GM12872 (cell line): ENCODE measurements around the gene SGTA.
A peak's percentile ranks its signal among the peaks of the same experiment; 100 is the strongest.

Source experiments
- TF ChIP-seq, protein P1 (sequence below): IDR thresholded peaks from 3 replicates; pipeline ENCODE4 v1.5.1; 2011; ENCODE audit warnings: low read depth, mild to moderate bottlenecking, low read length, moderate library complexity; ENCODE audit not compliant: insufficient read depth

The SGTA gene

DNA sequence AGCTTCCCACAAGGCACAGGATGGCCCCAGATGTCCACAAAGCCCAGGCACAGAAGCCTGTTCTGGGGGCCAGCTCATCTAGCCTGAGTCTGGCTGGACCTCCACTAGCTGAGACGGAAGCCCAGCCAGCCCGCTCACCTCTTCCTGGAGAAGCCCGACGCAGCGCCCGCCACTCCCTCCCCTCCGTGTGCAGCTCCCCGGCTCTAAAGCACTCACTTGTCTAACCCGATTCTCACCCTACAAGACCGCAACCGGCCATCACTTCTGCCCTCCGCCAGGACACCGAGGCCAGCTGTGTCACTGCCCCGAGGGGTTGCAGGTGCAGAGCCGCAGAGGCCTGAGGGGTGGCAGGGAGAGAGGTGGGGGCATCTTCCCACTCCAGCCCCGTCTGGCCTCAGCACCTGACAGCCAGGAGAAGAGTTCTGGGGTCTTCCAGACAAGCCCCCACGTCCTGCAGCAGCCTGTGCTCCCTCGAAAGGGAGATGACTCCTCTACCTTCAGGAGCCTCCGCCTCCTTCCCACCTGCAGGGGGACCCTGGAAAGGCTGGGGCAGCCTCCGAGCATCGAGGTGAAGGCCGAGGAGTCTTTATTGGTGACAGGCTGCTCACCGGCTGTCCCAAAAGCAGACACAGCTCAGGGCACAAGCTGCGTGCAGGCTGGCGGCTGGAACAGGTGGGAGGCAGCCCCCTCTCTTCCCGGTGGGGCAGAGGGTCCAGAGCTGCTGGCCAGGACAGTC, 56.0 kb downstream of the SGTA start:
- TF ChIP-seq, protein P1, sequence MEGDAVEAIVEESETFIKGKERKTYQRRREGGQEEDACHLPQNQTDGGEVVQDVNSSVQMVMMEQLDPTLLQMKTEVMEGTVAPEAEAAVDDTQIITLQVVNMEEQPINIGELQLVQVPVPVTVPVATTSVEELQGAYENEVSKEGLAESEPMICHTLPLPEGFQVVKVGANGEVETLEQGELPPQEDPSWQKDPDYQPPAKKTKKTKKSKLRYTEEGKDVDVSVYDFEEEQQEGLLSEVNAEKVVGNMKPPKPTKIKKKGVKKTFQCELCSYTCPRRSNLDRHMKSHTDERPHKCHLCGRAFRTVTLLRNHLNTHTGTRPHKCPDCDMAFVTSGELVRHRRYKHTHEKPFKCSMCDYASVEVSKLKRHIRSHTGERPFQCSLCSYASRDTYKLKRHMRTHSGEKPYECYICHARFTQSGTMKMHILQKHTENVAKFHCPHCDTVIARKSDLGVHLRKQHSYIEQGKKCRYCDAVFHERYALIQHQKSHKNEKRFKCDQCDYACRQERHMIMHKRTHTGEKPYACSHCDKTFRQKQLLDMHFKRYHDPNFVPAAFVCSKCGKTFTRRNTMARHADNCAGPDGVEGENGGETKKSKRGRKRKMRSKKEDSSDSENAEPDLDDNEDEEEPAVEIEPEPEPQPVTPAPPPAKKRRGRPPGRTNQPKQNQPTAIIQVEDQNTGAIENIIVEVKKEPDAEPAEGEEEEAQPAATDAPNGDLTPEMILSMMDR = no peak

DNA sequence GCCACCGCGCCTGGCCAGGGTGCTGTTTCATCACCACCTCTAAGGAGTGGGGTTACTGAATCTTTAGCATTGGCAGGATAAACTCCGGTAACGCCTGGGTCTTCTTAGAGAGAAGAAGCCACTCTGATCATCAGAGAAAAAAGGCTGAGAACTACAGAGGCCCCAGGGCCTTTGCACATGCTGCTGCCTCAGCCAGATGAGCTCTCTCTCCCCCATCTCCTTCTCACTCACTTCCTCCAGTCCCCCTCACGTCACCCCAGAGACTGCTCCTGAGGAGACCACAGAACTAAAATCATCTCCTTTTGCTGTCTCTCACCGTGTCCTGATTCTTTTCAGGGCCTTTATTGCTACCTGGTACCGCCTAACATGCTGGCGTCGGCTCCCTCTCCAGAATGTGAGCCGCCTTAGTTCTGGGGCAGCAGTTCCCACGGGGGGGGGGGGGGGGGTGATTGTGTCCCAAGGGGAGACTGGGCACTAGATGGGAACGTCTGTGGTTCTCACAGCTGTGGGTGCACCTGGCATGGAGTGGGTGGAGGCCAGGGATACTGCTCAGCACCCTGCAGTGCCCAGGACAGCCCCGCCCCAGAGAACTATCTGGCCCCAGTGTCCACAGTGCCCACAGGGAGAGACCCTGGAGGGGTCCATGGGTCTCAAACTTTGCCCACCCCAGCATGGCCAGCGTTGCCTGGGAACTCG, 56.8 kb downstream of the SGTA start:
- TF ChIP-seq, protein P1 = no peak

DNA sequence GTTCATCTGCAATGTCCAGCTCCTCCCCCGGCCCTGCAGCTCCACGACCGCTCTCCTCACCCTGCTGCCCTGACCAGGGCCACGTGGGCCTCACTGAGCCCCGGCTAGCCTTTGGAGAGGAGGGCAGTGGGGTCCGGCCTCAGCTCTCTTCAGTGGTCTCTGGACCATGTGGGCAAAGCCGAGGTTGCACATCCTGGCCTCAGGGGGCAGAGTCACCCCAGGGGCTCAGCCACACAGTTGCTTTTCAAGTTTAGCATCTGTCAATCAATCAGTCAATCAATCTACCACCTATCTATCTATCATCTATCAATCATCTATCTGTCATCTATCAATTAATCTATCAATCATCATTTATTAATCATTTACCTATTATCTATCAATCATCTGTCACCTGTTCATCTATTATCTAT, 58.9 kb downstream of the SGTA start:
- TF ChIP-seq, protein P1 = peak; percentile 40; the same call in 1 of the 3 replicates

DNA sequence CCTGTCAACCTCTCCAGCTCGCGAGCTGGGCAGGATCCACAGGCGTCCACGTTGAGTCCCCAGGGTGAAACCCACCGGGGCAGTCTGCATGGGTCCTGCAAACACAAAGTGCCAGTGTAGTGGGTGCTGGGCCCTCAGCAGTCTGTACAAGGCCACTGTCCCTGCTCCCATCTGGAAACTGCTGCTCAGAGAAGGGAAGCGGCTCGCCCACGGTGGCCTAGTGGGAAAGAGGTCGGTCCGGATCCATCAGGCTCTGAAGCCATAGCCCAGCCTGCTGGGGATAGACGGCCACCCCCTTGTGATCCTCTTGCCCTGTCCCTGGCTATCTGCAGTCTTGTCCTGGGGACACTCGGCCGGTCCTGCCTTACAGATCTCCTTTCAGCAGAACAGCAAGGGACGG, 59.3 kb downstream of the SGTA start:
- TF ChIP-seq, protein P1 = no peak

DNA sequence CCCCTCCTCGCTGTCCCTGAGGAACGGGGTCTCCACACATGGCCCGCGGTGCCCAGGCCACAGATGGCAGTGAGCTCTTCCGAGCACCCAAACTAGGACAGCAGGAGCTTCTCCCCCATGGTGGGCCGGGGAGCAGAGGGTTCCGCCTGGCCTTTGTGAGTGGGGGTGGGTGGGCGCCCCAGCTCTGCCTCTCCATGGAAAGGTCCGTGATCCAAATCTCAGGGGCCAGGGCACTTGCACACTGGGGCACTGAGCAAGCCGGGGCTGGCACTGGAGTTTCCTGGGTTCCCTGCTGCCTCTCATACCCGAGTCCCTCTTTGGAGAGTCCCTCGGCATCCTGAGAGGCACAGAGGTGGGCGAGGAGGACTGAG, 59.7 kb downstream of the SGTA start:
- TF ChIP-seq, protein P1 = no peak

DNA sequence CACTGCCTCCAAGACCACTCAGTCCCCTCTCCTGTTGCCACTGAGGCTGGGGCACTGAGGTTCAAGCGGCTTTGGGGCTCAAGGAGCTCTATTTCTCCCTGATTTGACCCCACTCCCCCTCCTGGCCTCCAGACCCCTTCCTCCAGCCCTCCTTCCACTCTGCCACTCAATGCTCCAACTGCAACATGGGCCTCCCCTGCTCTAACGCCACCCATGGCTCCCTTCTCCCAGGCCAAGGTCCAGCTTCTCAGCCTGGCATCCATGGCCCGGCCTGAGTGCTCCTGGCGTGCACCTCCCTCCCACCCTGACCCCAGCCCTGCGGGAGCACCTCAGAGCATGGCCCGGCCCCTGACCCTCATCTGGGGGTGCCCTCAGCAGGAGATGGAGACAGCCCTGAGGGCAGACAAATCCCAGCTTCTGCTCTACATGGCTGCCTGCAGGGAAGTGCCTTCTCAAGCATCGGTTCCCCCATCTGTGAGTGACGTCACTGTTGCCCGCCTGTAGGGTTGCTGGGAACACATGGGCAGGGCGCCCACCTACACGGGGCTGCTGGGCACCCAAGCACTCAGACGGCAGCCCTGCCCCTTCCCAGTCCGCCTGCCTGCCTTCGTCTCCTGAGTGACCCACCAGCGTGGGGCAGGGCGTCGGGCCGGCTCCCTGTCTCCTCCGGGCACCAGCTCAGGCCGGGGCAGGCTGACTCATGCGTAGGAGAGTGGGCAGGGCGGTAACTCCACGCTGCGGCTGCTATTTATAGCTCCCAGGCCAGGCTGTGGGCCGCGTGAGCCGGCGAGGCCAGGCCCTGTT, 60.3 kb downstream of the SGTA start:
- TF ChIP-seq, protein P1 = no peak
